ENCODE results near the gene SOD3. TPM values are rescaled to one million over a fixed set of nuclear protein-coding genes. Genes with fewer than 3 reads are reported as not detected.

Gene SOD3
- total RNA-seq, 1 experiment from 2014 or later = not detected

- Mint-ChIP-seq H3K36me3 (ENCODE audit: insufficient read depth, unreplicated experiment) (peaks cover 7% of the 10 kb centered on the region), H3K4me3 (ENCODE audit: unreplicated experiment) (no peak overlapping the region), H3K27me3 (ENCODE audit: insufficient read depth, unreplicated experiment) (no peaks in the 10 kb centered on the region), H3K4me1 (ENCODE audit: insufficient read depth, unreplicated experiment) (no peaks in the 10 kb centered on the region), H3K9me3 (ENCODE audit: unreplicated experiment) (peaks cover 9% of the 10 kb centered on the region), H3K27ac (ENCODE audit: low read depth, unreplicated experiment) (no peak overlapping the region)
- intact Hi-C loops (cut with micrococcal nuclease) = no loop called here
- no TSS peak for BruUV-seq (replicated peaks)
- DNase-seq (ENCODE audit: unreplicated experiment) = no peak
- ChIA-PET CTCF (interaction anchor here (0.7 kb wide), 1 partner anchor 12 kb away, joined by 3 read pairs; no protein-coding TSS in a partner anchor), POLR2A (interaction anchor here (0.7 kb wide), 1 partner anchor 31 kb away, joined by 3 read pairs; no protein-coding TSS in a partner anchor)
- TF ChIP-seq CTCF (IDR thresholded peaks at IDR 0.05; ENCODE audit: unreplicated experiment) = no peak
Measured at GRCh38 chr4:24820541-24820940, 25.2 kb downstream of the SOD3 start.

GRCh38 chr4:24824720-24825119 is 29.3 kb downstream of the SOD3 start:
- ChIA-PET CTCF (no interaction called here), POLR2A (no interaction called here)
- no peaks in the 10 kb centered on the region for H3K4me1 Mint-ChIP-seq (ENCODE audit: insufficient read depth, unreplicated experiment)
- H3K27ac Mint-ChIP-seq (ENCODE audit: low read depth, unreplicated experiment) = no peak overlapping the region
- no peak for DNase-seq (ENCODE audit: unreplicated experiment)
- TF ChIP-seq CTCF (IDR thresholded peaks at IDR 0.05; ENCODE audit: unreplicated experiment) = no peak
- no peaks in the 10 kb centered on the region for H3K36me3 Mint-ChIP-seq (ENCODE audit: insufficient read depth, unreplicated experiment)
- H3K27me3 Mint-ChIP-seq (ENCODE audit: insufficient read depth, unreplicated experiment) = no peaks in the 10 kb centered on the region
- BruUV-seq (replicated peaks) = no TSS peak
- no peaks in the 10 kb centered on the region for H3K9me3 Mint-ChIP-seq (ENCODE audit: unreplicated experiment)
- intact Hi-C loops (cut with micrococcal nuclease) = no loop called here
- no peak overlapping the region for H3K4me3 Mint-ChIP-seq (ENCODE audit: unreplicated experiment)

- POLR2A ChIA-PET = no interaction called here
- no TSS peak for BruUV-seq (replicated peaks)
- Mint-ChIP-seq H3K36me3 (ENCODE audit: insufficient read depth, unreplicated experiment) (peaks cover 6% of the 10 kb centered on the region), H3K4me3 (ENCODE audit: unreplicated experiment) (no peak overlapping the region), H3K27me3 (ENCODE audit: insufficient read depth, unreplicated experiment) (no peaks in the 10 kb centered on the region), H3K27ac (ENCODE audit: low read depth, unreplicated experiment) (no peak overlapping the region), H3K4me1 (ENCODE audit: insufficient read depth, unreplicated experiment) (no peaks in the 10 kb centered on the region), H3K9me3 (ENCODE audit: unreplicated experiment) (no peaks in the 10 kb centered on the region)
- intact Hi-C loops (cut with micrococcal nuclease) = no loop called here
- no peak for TF ChIP-seq CTCF (IDR thresholded peaks at IDR 0.05; ENCODE audit: unreplicated experiment)
- CTCF ChIA-PET = interaction anchor here (1.0 kb wide), 1 partner anchor 38 kb away, joined by 3 read pairs; no protein-coding TSS in a partner anchor
- no peak for DNase-seq (ENCODE audit: unreplicated experiment)
Measured at GRCh38 chr4:24831637-24832036, 36.3 kb downstream of the SOD3 start.

- ChIA-PET CTCF (no interaction called here), POLR2A (no interaction called here)
- no peak for DNase-seq (ENCODE audit: unreplicated experiment)
- Mint-ChIP-seq H3K36me3 (ENCODE audit: insufficient read depth, unreplicated experiment) (no peaks in the 10 kb centered on the region), H3K27me3 (ENCODE audit: insufficient read depth, unreplicated experiment) (no peaks in the 10 kb centered on the region), H3K27ac (ENCODE audit: low read depth, unreplicated experiment) (no peak overlapping the region), H3K9me3 (ENCODE audit: unreplicated experiment) (no peaks in the 10 kb centered on the region), H3K4me1 (ENCODE audit: insufficient read depth, unreplicated experiment) (no peaks in the 10 kb centered on the region), H3K4me3 (ENCODE audit: unreplicated experiment) (no peak overlapping the region)
- BruUV-seq (replicated peaks) = no TSS peak
- no peak for TF ChIP-seq CTCF (IDR thresholded peaks at IDR 0.05; ENCODE audit: unreplicated experiment)
- intact Hi-C loops (cut with micrococcal nuclease) = no loop called here
Measured at GRCh38 chr4:24835696-24836095, 40.3 kb downstream of the SOD3 start.
